ENCODE results near the gene SDHAF3.
A peak's percentile ranks its signal among the peaks of the same experiment; 100 is the strongest.
"Not testable (repeated sequence)": the region's sequence is repeated elsewhere in the genome, so short reads cannot be mapped to it uniquely, and the experiment has no call there.

Gene SDHAF3

DNA sequence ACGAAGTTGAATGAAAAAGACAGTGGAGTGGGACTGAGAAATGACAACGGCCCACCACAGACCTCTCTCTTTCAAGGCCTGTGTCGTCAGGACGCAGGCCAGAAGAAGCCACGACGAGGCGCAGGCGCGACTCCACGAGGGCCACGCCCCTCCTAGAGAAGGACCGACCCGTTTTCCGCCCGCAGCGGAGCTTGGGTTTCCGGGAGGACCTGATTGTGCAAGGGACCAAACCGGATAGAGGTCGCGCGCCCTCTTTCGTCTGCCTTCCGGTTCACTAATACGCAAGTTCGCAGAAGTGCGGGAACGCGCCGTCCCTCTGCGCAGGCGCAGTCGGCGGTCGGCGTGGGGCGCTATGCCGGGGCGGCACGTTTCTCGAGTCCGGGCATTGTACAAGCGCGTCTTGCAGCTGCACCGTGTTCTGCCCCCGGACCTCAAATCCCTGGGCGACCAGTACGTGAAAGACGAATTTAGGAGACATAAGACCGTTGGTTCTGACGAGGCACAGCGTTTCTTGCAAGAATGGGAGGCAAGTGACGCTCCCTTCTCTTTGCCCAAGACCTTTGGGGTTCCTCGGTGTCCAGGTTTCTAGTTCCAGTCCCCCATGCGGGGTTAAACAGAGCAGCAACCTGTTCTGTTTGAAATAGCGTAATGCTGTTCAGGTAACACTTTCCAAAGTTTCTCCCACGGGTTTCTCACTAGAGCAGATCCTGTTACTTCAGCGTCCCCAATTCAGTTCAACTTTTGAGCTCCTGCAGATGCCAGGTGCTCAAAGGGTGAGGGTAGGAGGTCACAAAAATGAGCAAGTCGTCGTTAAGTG is at the start of gene SDHAF3:
Gene SDHAF3, plus strand, starts transcription at position 327 of the 817 bp plus-strand sequence. Its CDS starts 26 bp downstream, at position 353.
- peak; percentile 95 to 96 for DNase-seq (ENCODE audit: extremely low read depth in 1 of 2, low read depth in 1 of 2)

GRCh38 chr7:97072025-97072424 is 45.5 kb upstream of the SDHAF3 start:
- not testable (repeated sequence) for DNase-seq (ENCODE audit: extremely low read depth in 1 of 2, low read depth in 1 of 2)

DNA sequence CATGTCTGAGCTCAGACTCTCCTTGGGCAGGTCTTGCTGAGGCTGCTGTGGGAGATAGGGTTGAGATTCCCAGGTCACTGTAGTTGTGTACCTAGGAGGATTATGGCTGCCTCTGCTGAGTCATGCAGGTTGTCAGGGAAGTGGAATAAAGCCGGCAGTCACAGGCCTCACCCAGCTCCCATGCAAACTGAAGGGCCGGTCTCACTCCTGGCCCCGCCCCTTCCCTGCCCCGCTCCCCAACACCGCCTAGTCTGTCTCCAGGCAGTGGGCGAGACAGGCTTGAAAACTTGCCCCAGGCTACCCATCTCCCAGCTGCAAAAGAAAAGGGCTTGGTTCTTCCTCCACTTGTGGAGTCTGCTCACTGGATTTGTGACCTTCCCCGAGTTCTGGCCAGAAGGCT is 41.6 kb upstream of the SDHAF3 start:
- DNase-seq (ENCODE audit: extremely low read depth in 1 of 2, low read depth in 1 of 2): no peak

DNA sequence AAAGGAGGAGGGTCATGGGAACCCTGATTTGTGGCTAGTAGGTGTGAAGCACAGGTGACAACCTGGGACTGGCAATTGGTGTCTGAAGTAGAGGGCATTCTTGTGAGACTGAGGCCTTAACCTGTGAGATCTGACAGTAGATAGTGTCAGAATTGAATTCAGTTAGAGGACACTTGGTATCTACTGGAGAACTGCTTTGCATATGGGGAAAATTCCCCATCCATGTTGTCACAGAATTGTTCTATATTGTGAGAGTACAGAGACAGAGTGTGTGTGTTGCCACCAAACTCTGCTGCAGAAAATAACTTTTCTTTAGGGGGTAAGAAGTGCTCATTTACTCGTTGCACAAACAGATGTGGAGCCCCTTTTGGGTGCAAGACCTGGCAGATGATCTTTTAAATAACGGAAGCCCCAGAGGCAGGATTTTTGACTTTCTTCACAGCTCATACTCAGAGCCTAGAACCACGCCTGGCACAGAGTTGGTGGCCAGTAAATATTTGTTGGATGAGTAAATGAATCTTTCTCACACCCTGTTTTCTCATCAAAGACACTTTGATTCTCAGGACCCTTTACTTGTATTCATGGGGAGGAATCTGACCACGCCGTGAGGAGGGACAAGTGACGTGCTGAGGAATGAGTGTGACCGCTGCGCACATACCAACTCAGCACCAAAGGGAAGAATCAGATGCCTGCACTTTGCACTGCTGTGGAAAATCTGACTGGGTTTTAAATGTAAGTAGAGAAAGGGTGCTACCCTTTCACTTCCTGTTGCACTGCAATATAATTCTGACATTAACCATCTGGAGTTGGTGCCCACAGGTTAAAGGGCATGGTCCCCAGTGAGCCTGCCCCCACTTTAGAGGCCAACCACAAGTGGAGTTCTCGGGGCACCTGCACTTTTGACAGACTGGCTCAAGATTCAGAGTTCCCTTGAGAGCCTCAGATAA is 39.2 kb upstream of the SDHAF3 start:
- DNase-seq (ENCODE audit: extremely low read depth in 1 of 2, low read depth in 1 of 2): no peak

DNA sequence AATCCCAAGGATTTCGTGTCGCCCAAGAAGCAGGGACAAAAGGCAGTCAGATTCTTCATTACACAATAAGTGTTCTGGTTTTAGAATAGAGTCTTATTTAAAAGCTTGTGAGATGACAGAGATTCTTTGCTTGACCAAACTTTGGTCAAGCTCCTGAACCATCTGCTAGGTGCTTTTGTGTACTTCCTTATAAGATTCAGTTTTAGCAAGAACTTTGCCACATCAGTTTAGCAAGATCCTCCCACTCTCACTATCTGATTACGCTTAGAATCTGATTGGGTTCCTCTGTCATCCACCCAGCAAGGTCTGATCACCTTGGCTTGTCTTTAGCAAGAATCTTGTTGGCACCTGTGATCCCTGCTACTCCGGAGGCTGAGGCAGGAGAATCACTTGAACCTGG is 38.2 kb upstream of the SDHAF3 start:
- no peak for DNase-seq (ENCODE audit: extremely low read depth in 1 of 2, low read depth in 1 of 2)

DNA sequence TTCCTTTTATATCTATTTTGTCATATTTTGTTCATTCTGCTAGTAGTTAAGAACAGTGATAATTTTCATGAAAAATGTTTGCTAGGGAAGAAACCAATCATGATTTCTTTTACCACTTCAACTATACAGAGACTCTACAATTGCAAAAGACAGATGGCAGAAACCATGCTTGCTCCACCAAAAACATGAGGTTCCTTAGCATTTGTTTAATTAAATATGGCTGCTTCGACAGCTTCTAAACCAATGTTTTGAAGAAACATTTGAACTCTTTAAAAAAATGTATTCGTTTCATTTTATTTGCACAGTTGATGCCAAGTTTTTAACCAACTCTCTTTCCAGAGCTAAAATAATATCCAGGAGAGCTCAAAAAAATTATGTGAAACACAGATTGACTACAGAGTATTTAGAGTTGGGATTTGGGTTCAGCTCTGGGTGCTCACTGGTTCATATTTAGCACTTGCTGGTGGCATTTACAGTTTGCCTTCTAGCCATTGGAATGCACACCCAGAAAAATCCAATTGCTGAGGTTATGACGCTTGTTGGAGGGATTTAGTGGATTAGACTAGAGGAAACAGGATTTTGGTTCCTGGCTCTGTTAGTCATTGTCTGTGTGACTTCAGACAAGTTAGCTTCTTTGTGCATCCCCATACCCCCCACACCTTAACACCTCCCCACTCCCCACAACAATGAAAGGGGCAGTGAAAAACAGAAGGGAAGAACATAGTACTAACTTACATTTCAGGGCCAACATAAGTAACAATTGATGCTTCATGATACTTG is 35.8 kb upstream of the SDHAF3 start:
- no peak for DNase-seq (ENCODE audit: extremely low read depth in 1 of 2, low read depth in 1 of 2)

GRCh38 chr7:97088364-97088763 is 29.1 kb upstream of the SDHAF3 start:
- DNase-seq (ENCODE audit: extremely low read depth in 1 of 2, low read depth in 1 of 2): no peak

GRCh38 chr7:97089771-97090170 is 27.7 kb upstream of the SDHAF3 start:
- DNase-seq (ENCODE audit: extremely low read depth in 1 of 2, low read depth in 1 of 2): no peak

DNA sequence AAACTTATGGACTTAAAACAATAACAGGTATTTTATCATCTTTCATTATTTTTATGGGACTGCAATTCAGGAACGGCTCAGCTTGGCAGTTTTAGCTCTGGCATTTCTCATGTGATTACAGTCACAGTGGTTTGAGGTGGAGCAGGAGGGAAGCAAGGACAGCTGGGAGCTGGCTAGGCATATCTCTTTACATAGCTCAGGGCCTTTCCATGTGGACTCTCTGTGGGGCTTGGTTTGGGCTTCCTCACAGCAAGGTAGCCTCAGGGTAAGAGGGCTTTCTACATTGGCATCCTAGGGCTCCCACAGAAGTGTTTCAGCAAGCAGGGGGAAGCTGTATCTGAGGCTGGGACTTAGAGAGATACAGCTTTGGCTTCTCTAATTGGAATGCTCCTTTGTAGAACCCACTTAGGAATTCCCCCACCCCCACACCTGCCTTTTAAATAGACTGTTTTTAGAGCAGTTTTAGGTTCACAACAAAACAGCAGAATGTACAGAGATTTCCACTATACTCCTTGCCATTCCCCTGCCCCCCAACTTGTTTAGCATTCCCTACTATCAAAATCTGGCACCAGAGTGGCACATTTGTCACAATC is 26.6 kb upstream of the SDHAF3 start:
- DNase-seq (ENCODE audit: extremely low read depth in 1 of 2, low read depth in 1 of 2): no peak

GRCh38 chr7:97094284-97094930 is 23.1 kb upstream of the SDHAF3 start:
- no peak for DNase-seq (ENCODE audit: extremely low read depth in 1 of 2, low read depth in 1 of 2)

DNA sequence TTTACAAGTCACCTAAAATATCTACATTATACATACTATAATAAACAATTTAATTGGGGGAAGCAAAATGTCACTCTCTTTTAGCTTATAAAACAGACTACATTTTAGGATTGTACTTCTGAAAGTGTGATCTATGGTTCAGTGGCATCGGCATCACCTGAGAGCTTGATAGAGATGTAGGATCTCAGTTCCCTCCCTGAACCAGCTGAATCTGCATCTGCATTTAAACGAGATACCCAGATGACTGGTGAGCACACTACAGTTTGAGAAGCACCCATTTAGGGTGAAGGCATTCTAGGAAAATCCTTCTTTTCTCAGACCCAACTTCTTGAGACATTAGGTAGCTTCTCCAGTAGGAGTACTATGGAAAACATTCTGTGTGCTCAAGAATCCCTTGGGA is 21.5 kb upstream of the SDHAF3 start:
- no peak for DNase-seq (ENCODE audit: extremely low read depth in 1 of 2, low read depth in 1 of 2)

DNA sequence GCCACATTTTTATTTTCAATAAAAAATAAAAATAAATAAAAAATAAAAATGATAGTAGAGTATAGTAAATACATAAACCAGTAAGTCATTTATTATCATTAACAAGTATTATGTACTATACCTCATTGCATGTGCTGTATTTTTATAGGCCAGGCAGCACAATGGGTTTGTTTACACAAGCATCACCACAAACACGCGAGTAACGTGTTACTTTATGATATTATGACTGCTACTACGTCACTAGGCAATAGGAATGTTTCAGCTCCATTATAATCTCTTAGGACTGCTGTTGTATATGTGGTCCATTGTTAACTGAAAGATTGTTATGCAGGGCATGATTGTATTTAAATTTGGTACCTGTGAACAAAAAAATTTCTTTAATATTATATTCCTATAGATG is 20.8 kb upstream of the SDHAF3 start:
- DNase-seq (ENCODE audit: extremely low read depth in 1 of 2, low read depth in 1 of 2): no peak

DNA sequence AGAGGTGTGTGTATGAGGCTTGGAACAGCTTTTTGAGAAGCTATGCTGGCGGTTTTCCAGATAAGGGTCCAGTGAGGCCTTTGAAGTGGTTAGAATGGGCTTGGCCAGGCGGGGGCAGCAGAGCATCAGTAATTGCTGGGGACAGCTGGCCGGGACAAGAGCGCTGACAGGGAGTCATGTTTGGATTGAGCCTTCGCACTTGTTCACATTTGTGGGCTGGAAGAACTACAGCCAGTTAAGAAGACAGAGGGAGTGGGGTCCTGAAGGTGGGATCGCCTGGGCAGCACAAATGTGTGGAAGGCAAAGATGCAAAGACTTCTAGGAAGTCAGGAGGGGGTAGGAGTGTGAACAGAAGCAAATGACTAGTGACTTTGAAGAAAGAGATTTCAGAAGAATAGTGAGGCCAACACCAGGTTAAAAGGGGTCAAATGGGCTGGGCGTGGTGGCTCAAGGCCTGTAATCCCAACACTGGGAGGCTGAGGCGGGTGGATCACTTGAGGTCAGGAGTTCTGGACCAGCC is 12.7 kb upstream of the SDHAF3 start:
- peak; percentile 9 to 36 for DNase-seq (ENCODE audit: extremely low read depth in 1 of 2, low read depth in 1 of 2)

DNA sequence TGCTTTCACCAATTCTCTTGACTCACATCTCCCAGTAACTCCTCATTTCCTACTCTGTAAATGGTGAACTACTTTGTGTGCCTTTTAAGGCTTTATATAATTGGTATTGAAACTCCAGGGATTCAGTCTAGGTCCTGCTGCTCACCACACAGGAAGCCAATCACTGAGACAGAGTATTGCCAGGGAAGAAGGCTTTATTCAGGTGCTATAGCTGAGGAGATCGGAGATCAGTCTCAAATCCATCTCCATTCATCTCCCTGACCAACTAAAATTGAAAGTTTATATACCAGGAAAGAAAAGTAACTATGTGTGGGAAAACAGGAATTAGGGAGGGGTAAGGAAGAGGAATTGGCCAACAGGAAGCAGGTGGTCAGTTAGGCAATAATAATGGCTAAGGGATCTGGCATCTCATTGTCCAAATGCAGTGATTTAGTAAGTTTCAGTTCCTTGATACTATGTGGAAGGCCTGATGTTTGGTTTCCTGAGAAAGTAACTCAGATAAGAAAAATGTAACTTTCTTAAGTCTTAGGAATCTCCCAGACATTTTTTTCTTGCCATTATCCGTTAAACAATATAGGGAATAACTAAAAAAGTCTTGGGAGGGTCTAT is 10.2 kb upstream of the SDHAF3 start:
- no peak for DNase-seq (ENCODE audit: extremely low read depth in 1 of 2, low read depth in 1 of 2)

DNA sequence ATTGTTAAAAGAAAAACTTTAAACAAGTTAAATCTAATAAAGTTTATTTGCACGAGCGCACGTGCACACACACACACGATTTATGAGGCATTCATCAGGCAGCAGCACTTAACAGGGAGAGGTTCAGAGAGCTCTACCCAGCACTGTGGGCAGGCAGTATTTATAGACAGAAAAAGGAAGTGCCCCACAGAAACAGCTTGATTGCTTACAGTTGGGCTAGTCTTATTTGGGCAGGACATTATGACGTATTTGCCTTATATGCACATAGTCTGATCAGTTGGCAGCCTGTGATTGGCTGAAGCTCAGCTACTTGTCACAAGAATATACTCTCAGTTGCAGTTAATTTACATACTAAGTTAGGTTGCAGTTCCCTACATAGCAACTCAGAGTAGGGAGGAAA is 1.2 kb upstream of the SDHAF3 start:
- no peak for DNase-seq (ENCODE audit: extremely low read depth in 1 of 2, low read depth in 1 of 2)

DNA sequence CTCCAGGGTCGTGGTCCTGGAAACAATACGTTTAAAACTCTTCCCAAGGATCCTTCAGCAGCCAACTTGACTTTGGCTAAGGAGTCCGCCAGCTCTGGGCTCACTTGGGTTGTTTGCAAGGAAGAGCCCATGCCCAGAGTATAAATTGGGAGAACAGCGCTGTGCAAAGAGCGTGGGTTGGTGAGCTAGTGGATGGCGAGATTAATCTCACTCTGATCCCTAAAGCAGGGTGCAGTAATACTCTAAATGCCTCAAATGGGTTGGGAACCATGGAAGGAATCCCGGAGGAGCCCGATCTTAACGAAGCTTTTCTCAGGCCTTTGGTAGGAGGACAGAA is 495 bp upstream of the SDHAF3 start:
- DNase-seq (ENCODE audit: extremely low read depth in 1 of 2, low read depth in 1 of 2): no peak

DNA sequence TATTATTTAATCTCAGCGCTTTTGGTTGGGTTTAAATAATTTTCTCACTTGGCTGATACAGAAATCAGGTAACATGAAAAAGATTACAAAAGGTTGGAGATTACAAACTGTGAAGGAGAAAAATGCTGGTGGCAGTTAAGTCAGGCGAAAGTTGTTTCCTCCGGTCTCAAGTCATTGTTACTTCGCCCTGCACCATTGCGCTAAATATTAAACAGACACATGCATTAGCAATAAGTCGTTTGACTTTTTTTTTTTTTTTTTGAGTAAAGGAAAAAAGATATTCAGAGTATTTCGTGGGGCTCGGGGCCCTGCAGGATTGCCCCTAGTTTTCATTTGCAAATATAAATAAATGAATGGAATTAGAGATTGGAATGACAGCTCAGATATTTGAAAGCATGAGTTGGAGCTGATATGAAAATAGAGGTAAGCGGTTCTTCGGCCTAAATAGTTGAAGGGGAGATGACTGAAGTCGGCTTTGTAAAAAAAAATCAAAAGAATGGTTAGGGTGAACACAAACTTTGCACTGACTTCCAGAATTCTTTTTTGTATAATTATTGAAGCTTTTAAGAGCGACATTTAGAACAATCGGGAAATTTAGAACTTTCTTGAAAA is 914 bp downstream of the SDHAF3 start:
- no peak for DNase-seq (ENCODE audit: extremely low read depth in 1 of 2, low read depth in 1 of 2)

DNA sequence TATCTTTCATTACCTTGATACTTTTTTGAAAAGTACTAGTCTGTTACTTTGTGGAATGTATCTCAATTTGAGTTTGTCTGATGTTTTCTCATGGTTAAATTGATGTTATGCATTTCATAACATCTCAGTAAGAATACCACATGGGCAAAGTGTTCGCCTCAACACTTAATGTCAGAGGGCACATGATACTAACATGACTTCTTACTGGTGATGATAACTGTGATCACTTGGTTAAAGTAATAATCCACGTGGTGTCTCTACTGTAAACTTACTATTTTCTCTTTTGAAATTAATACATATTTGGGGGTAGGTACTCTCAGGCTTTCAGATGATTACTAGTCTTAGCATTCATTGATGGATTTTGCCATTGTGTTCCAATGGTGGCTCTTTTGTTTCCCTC is 2.2 kb downstream of the SDHAF3 start:
- no peak for DNase-seq (ENCODE audit: extremely low read depth in 1 of 2, low read depth in 1 of 2)

Measured in activated CD8-positive, alpha-beta memory T cell treated with anti-CD3 and anti-CD28 coated beads for 1 hour (primary cell).